Measurements from ENCODE around the gene KISS1. TPM values are rescaled to one million over a fixed set of nuclear protein-coding genes. Genes with fewer than 3 reads are reported as not detected.

The KISS1 gene
- total RNA-seq, 1 experiment from 2014 or later: 1.3 TPM

GRCh38 chr1:204198348-204199340, 2.4 kb upstream of the KISS1 start:
- ATAC-seq: peak; percentile 87
- TF ChIP-seq SRF (IDR thresholded peaks at IDR 0.05; ENCODE audit: low read depth) (0 out of 2 replicates have a peak, but pooled peaks have one; percentile 27), POLR2AphosphoS5 (IDR thresholded peaks at IDR 0.05; ENCODE audit: low read depth, low read length) (peak; percentile 6; the same call in 1 of the 2 replicates), CBX3 (IDR thresholded peaks at IDR 0.05; ENCODE audit: low read depth) (no peak), REST (IDR thresholded peaks at IDR 0.05; ENCODE audit: low read depth) (no peak), RAD21 (IDR thresholded peaks at IDR 0.05; ENCODE audit: low read depth) (peak; percentile 80), EZH2phosphoT487 (IDR thresholded peaks at IDR 0.05; ENCODE audit: borderline replicate concordance) (no peak), ATF3 (IDR thresholded peaks at IDR 0.05) (no peak), MAX (IDR thresholded peaks at IDR 0.05) (peak; percentile 65), SP1 (IDR thresholded peaks at IDR 0.05; ENCODE audit: low read depth) (peak; percentile 69), SIN3A (IDR thresholded peaks at IDR 0.05; ENCODE audit: low read depth) (peak; percentile 66; the same call in 1 of the 2 replicates), CTCF (IDR thresholded peaks at IDR 0.05 in 2 of 3, conservative IDR thresholded peaks at IDR 0.05 in 1 of 3; ENCODE audit: borderline replicate concordance in 1 of 3, insufficient read depth in 1 of 3, low read depth in 2 of 3, low read length in 2 of 3) (peak; percentile 25 to 51 (median 34); a peak in 4 of 6 replicates), ZBTB33 (IDR thresholded peaks at IDR 0.05; ENCODE audit: extremely low read depth, insufficient replicate concordance, low read length) (no peak), EZH2 (IDR thresholded peaks at IDR 0.05) (no peak), YY1 (IDR thresholded peaks at IDR 0.05; ENCODE audit: extremely low read depth, insufficient replicate concordance, low read depth, low read length) (no peak), ZNF274 (IDR thresholded peaks at IDR 0.05; ENCODE audit: low read depth, low read length) (no peak)

More at GRCh38 chr1:204198348-204199340, 2.4 kb upstream of the KISS1 start:
- Histone ChIP-seq H3K4me3 (replicated peaks in 1 of 2; ENCODE audit: low read depth in 1 of 2, low read length in 2 of 2) (peak overlapping the region in 1 of 2 experiments; percentile 31; a peak in 1 of 4 replicates), H3K27me3 (ENCODE audit: insufficient read depth, low read length) (no peaks in the 10 kb centered on the region), H3K4me1 (ENCODE audit: control insufficient read depth in 1 of 2, insufficient read depth in 2 of 2, low read length in 2 of 2) (peaks cover 18 to 50% of the 10 kb centered on the region in 2 experiments), H3K9me3 (ENCODE audit: control insufficient read depth in 1 of 2, insufficient read depth in 1 of 2, low read depth in 1 of 2, low read length in 2 of 2) (no peaks in the 10 kb centered on the region), H3K4me2 (ENCODE audit: low read length) (peak overlapping the region; percentile 72), H4K20me1 (ENCODE audit: insufficient read depth) (no peaks in the 10 kb centered on the region), H2AFZ (ENCODE audit: low read depth, low read length, poor library complexity, severe bottlenecking) (no peak overlapping the region), H3K36me3 (ENCODE audit: control insufficient read depth in 1 of 2, insufficient read depth in 2 of 2, low read length in 2 of 2) (no peaks in the 10 kb centered on the region), H3K79me2 (ENCODE audit: insufficient read depth, low read length) (no peaks in the 10 kb centered on the region), H3K9ac (ENCODE audit: low read length) (peak overlapping the region; percentile 53), H3K9me2 (ENCODE audit: insufficient read depth) (no peaks in the 10 kb centered on the region), H3K27ac (ENCODE audit: low read depth, low read length) (peak overlapping the region; percentile 12; the same call in 1 of the 2 replicates)
- intact Hi-C loops (cut with micrococcal nuclease): loop anchor here (2.0 kb wide), 1 partner anchor 36 kb away; no protein-coding TSS in a partner anchor
- ChIA-PET RAD21 (ENCODE audit: low non-redundant PET in 1 of 2, low total read pairs in 2 of 2, uncharacterized antibody in 2 of 2, unreplicated experiment in 2 of 2) (interaction anchor here (0.9 to 1.5 kb wide), 3 partner anchors 8 to 36 kb away, joined by 3 to 5 read pairs (median 3); no protein-coding TSS in a partner anchor), CTCF (interaction anchor here (1.1 to 2.7 kb wide), 4 partner anchors 8 to 332 kb away, joined by 3 to 31 read pairs (median 16); partner anchors contain the start of gene GOLT1A), POLR2A (interaction anchor here (1.3 kb wide), 1 partner anchor 16 kb away, joined by 4 read pairs; the partner anchor contains the start of gene GOLT1A)
- no TSS peak for BruUV-seq (replicated peaks)
- peak; percentile 59 for DNase-seq (ENCODE audit: low read depth, low spot score)
